ENCODE results near the gene PRKD2. TPM values are rescaled to one million over a fixed set of nuclear protein-coding genes. Genes with fewer than 3 reads are reported as not detected.
A peak's percentile ranks its signal among the peaks of the same experiment; 100 is the strongest.

Gene PRKD2
- total and polyA plus RNA-seq, 11 donors = 8.4 to 32.8 (median 12.1) TPM

GRCh38 chr19:46691104-46691503, 25.8 kb downstream of the PRKD2 start:
- TF ChIP-seq POLR2A (IDR thresholded peaks at IDR 0.05) (no peak), CTCF (IDR thresholded peaks at IDR 0.05) (no peak)
- no peaks in the 10 kb centered on the region for H3K9me3 ChIP-seq
- 50% methylated on average over 2 of the region's 2 CpGs for WGBS, 4 donors
- no peak overlapping the region for H3K27ac ChIP-seq
- DNase-seq (no peak), ATAC-seq (no peak)
- no peak overlapping the region for H3K4me3 ChIP-seq
- peaks cover 2 to 100% (median 100%) of the 10 kb centered on the region in 9 donors for H3K36me3 ChIP-seq
- H3K4me1 ChIP-seq = no peaks in the 10 kb centered on the region
- intact Hi-C loops (cut with DNase I) = no loop called here
- no peaks in the 10 kb centered on the region for H3K27me3 ChIP-seq

- intact Hi-C loops (cut with DNase I) = no loop called here
- Histone ChIP-seq H3K27me3 (no peaks in the 10 kb centered on the region), H3K4me3 (no peak overlapping the region), H3K9me3 (no peaks in the 10 kb centered on the region), H3K27ac (no peak overlapping the region), H3K36me3 (peaks cover 2 to 100% (median 100%) of the 10 kb centered on the region in 9 donors), H3K4me1 (no peaks in the 10 kb centered on the region)
- DNase-seq (peak in 1 of 5 donors; percentile 18), ATAC-seq (no peak)
- TF ChIP-seq CTCF (IDR thresholded peaks at IDR 0.05) = no peak
- TF ChIP-seq POLR2A (IDR thresholded peaks at IDR 0.05) = no peak
- 95 to 99% (median 97%) methylated on average over 13 to 14 of the region's 14 CpGs for WGBS, 4 donors
These were observed 27.6 kb downstream of the PRKD2 start for GRCh38 chr19:46689358-46689757.

GRCh38 chr19:46687438-46688145, 29.3 kb downstream of the PRKD2 start:
- Histone ChIP-seq H3K27me3 (no peaks in the 10 kb centered on the region), H3K36me3 (peaks cover 2 to 100% (median 99%) of the 10 kb centered on the region in 9 donors), H3K27ac (no peak overlapping the region), H3K4me3 (no peak overlapping the region), H3K4me1 (no peaks in the 10 kb centered on the region), H3K9me3 (no peaks in the 10 kb centered on the region)
- intact Hi-C loops (cut with DNase I) = no loop called here
- WGBS, 4 donors = 90 to 99% (median 93%) methylated on average over 6 of the region's 6 CpGs
- ATAC-seq = no peak
- TF ChIP-seq CTCF (IDR thresholded peaks at IDR 0.05) (no peak), POLR2A (IDR thresholded peaks at IDR 0.05) (no peak)
- no peak for DNase-seq

GRCh38 chr19:46685189-46685588, 31.7 kb downstream of the PRKD2 start:
- intact Hi-C loops (cut with DNase I) = no loop called here
- ATAC-seq (no peak), DNase-seq (no peak)
- Histone ChIP-seq H3K27ac (no peak overlapping the region), H3K27me3 (no peaks in the 10 kb centered on the region), H3K9me3 (no peaks in the 10 kb centered on the region), H3K36me3 (peaks cover 0 to 100% (median 99%) of the 10 kb centered on the region in 9 donors), H3K4me3 (no peak overlapping the region), H3K4me1 (no peaks in the 10 kb centered on the region)
- TF ChIP-seq CTCF (IDR thresholded peaks at IDR 0.05) (no peak), POLR2A (IDR thresholded peaks at IDR 0.05) (no peak)
- WGBS, 4 donors = 73 to 94% (median 84%) methylated on average over 3 of the region's 3 CpGs

All from heart left ventricle (tissue), 16 donors.